Measurements from ENCODE around the gene SLC38A4.

The SLC38A4 gene

GRCh38 chr12:46723629-46724419 lies 102.0 kb downstream of the SLC38A4 start:
- H3K27ac ChIP-seq, result no peak overlapping the region
- TF ChIP-seq, protein P1, sequence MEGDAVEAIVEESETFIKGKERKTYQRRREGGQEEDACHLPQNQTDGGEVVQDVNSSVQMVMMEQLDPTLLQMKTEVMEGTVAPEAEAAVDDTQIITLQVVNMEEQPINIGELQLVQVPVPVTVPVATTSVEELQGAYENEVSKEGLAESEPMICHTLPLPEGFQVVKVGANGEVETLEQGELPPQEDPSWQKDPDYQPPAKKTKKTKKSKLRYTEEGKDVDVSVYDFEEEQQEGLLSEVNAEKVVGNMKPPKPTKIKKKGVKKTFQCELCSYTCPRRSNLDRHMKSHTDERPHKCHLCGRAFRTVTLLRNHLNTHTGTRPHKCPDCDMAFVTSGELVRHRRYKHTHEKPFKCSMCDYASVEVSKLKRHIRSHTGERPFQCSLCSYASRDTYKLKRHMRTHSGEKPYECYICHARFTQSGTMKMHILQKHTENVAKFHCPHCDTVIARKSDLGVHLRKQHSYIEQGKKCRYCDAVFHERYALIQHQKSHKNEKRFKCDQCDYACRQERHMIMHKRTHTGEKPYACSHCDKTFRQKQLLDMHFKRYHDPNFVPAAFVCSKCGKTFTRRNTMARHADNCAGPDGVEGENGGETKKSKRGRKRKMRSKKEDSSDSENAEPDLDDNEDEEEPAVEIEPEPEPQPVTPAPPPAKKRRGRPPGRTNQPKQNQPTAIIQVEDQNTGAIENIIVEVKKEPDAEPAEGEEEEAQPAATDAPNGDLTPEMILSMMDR (conservative IDR thresholded peaks at IDR 0.05), result no peak
- no peak for TF ChIP-seq ZFX (IDR thresholded peaks at IDR 0.05)

- TF ChIP-seq, protein P1 (conservative IDR thresholded peaks at IDR 0.05), result no peak
Observed at GRCh38 chr12:46722394-46723185, 103.2 kb downstream of the SLC38A4 start.

GRCh38 chr12:46718495-46718894 lies 107.3 kb downstream of the SLC38A4 start:
- TF ChIP-seq, protein P1 (conservative IDR thresholded peaks at IDR 0.05), result no peak
- TF ChIP-seq ZFX (IDR thresholded peaks at IDR 0.05), result no peak
- no peak overlapping the region for H3K27ac ChIP-seq

More at GRCh38 chr12:46722394-46723185, 103.2 kb downstream of the SLC38A4 start:
- H3K27ac ChIP-seq, result no peak overlapping the region

- H3K27ac ChIP-seq, result no peak overlapping the region
- TF ChIP-seq, protein P1 (conservative IDR thresholded peaks at IDR 0.05), result no peak
- no peak for TF ChIP-seq ZFX (IDR thresholded peaks at IDR 0.05)
Observed at GRCh38 chr12:46717868-46718267, 107.9 kb downstream of the SLC38A4 start.

DNA sequence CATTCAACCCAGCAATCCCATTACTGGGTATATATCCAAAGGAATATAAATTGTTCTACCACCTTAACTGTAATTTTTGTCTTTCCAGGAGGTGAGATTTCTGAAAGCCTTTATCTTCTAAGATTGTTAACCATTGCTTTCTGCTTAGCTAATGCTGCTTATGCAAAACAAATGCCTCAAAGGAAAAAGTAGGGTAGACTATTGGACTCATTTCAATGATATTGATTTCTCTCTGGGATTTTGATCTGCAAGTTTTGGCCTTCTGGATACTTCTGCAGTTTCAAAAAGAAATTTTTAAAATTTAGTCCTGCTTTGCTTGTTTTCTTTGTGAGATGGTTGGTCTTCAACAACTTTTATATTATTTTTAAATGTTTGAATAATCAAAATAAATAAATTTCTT lies 108.6 kb downstream of the SLC38A4 start:
- TF ChIP-seq, protein P1 (conservative IDR thresholded peaks at IDR 0.05), result no peak
- no peak for TF ChIP-seq ZFX (IDR thresholded peaks at IDR 0.05)
- H3K27ac ChIP-seq, result no peak overlapping the region
